Measurements from ENCODE around the gene GSX1. TPM values are rescaled to one million over a fixed set of nuclear protein-coding genes. Genes with fewer than 3 reads are reported as not detected.

The GSX1 gene
- polyA plus RNA-seq, 1 of the 3 experiments (the other 2 are of a cell fraction) = not detected

- DNase-seq = no peak
- Histone ChIP-seq H3K9ac (no peak overlapping the region), H3K9me2 (no peaks in the 10 kb centered on the region), H3K4me2 (no peak overlapping the region), H3K27me3 (ENCODE audit: insufficient read depth) (peaks cover 45% of the 10 kb centered on the region), H3K9me3 (no peaks in the 10 kb centered on the region), H3K36me3 (replicated peaks in 1 of 2; ENCODE audit: control insufficient read depth in 1 of 2, insufficient read depth in 2 of 2, low read length in 1 of 2) (no peaks in the 10 kb centered on the region), H4K20me1 (ENCODE audit: insufficient read depth) (no peaks in the 10 kb centered on the region), H3K4me1 (ENCODE audit: control insufficient read depth in 1 of 2, insufficient read depth in 2 of 2, low read depth in 1 of 2, low read length in 1 of 2) (peaks cover 0 to 2% of the 10 kb centered on the region in 2 experiments; a peak in 1 of 4 replicates), H3K79me2 (ENCODE audit: insufficient read depth) (no peaks in the 10 kb centered on the region), H3F3A (replicated peaks; ENCODE audit: insufficient read depth) (no peaks in the 10 kb centered on the region), H2AFZ (ENCODE audit: low read depth) (no peak overlapping the region), H3K4me3 (ENCODE audit: low read depth in 2 of 2, low read length in 1 of 2) (no peak overlapping the region), H3K27ac (ENCODE audit: low read depth in 2 of 2, low read length in 1 of 2) (no peak overlapping the region)
- POLR2A ChIA-PET = no interaction called here
- TF ChIP-seq YY1 (IDR thresholded peaks at IDR 0.05; ENCODE audit: low read depth) (no peak), PBX3 (IDR thresholded peaks at IDR 0.05) (no peak), GATA2 (CRISPR knock-in tag; IDR thresholded peaks at IDR 0.05) (no peak), MXI1 (IDR thresholded peaks at IDR 0.05; ENCODE audit: low read depth, low read length) (no peak), FOXM1 (IDR thresholded peaks at IDR 0.05; ENCODE audit: low read depth) (no peak), ELF1 (IDR thresholded peaks at IDR 0.05) (no peak), EP300 (IDR thresholded peaks at IDR 0.05; ENCODE audit: borderline replicate concordance in 1 of 2, low read depth in 1 of 2, low read length in 1 of 2) (no peak), TEAD4 (IDR thresholded peaks at IDR 0.05; ENCODE audit: borderline replicate concordance, insufficient read depth) (no peak), USF2 (IDR thresholded peaks at IDR 0.05; ENCODE audit: borderline replicate concordance, low read depth, low read length) (no peak), TCF12 (IDR thresholded peaks at IDR 0.05) (no peak), NRF1 (IDR thresholded peaks at IDR 0.05; ENCODE audit: low read depth, low read length) (no peak), FOSL2 (IDR thresholded peaks at IDR 0.05; ENCODE audit: borderline replicate concordance, low read depth) (no peak), SMC3 (IDR thresholded peaks at IDR 0.05; ENCODE audit: low read depth, low read length) (no peak), RAD21 (IDR thresholded peaks at IDR 0.05; ENCODE audit: low read length) (no peak), EZH2phosphoT487 (IDR thresholded peaks at IDR 0.05; ENCODE audit: borderline replicate concordance, low read depth) (no peak), CHD2 (IDR thresholded peaks at IDR 0.05; ENCODE audit: low read length, partially characterized antibody) (no peak)
- TF ChIP-seq, protein P1, sequence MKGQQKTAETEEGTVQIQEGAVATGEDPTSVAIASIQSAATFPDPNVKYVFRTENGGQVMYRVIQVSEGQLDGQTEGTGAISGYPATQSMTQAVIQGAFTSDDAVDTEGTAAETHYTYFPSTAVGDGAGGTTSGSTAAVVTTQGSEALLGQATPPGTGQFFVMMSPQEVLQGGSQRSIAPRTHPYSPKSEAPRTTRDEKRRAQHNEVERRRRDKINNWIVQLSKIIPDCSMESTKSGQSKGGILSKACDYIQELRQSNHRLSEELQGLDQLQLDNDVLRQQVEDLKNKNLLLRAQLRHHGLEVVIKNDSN (IDR thresholded peaks at IDR 0.05; ENCODE audit: borderline replicate concordance, low read depth) = no peak
- TF ChIP-seq, protein P2, sequence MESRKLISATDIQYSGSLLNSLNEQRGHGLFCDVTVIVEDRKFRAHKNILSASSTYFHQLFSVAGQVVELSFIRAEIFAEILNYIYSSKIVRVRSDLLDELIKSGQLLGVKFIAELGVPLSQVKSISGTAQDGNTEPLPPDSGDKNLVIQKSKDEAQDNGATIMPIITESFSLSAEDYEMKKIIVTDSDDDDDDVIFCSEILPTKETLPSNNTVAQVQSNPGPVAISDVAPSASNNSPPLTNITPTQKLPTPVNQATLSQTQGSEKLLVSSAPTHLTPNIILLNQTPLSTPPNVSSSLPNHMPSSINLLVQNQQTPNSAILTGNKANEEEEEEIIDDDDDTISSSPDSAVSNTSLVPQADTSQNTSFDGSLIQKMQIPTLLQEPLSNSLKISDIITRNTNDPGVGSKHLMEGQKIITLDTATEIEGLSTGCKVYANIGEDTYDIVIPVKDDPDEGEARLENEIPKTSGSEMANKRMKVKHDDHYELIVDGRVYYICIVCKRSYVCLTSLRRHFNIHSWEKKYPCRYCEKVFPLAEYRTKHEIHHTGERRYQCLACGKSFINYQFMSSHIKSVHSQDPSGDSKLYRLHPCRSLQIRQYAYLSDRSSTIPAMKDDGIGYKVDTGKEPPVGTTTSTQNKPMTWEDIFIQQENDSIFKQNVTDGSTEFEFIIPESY (IDR thresholded peaks at IDR 0.05; ENCODE audit: borderline replicate concordance, low read depth) = no peak
- 0% methylated on average over 6 of the region's 6 CpGs for WGBS (ENCODE audit: low lambda C conversion rate)
- CTCF ChIA-PET = interaction anchor here (2.3 kb wide), 1 partner anchor 8 kb away, joined by 9 read pairs; no protein-coding TSS in a partner anchor
Observed at GRCh38 chr13:27834095-27834494, 41.8 kb downstream of the GSX1 start.
